ENCODE results near the gene RNF169.

DNA sequence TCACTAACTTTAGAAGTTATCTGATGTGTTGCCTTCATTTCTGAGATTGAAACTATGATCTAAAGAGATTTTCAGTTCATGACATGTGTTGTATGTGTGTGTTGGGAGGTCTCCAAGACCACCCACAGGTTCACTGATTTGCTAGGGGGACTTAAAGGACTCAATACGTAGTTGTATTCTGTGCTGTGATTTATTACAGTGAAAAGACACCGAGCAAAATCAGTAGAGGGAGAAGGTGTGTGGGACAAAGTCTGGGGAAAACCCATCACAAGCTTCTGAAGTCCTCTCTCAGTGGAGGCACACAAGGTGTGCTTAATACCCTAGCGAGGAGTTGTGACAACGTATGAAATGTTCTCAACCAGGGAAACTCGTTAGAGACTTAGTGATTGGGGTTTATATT is 35.6 kb downstream of the RNF169 start:
- TF ChIP-seq CTCF (IDR thresholded peaks at IDR 0.05) (no peak), POLR2A (IDR thresholded peaks at IDR 0.05) (no peak), POLR2AphosphoS5 (IDR thresholded peaks at IDR 0.05) (no peak)
